Ureter (tissue), 1 donor: ENCODE measurements around the gene PLD3. TPM values are rescaled to one million over a fixed set of nuclear protein-coding genes. Genes with fewer than 3 reads are reported as not detected.

Source experiments
- total RNA-seq: library from RNA; stranded (reverse); gene quantifications from one replicate; pipeline ENCODE4 v1.2.4, GENCODE V29; 2023
- donor health status: DM: yes; HTN: yes; CAD: no.

The PLD3 gene
- total RNA-seq, 1 donor from 2014 or later, result 137 TPM

Other genes with a start within 250 kb of the PLD3 start
- 14.4 TPM for gene MAP3K10, start 157.3 kb upstream of the PLD3 start, total RNA-seq
- gene TTC9B, start 130.3 kb upstream of the PLD3 start, total RNA-seq, result not detected
- gene CCNP, start 122.0 kb upstream of the PLD3 start, total RNA-seq, result not detected
- gene AKT2, start 63.4 kb upstream of the PLD3 start, total RNA-seq, result 128 TPM
- gene C19orf47, start 298 bp upstream of the PLD3 start, total RNA-seq, result 16.7 TPM
- gene HIPK4, start 41.5 kb downstream of the PLD3 start, total RNA-seq, result 0.34 TPM
- gene PRX, start 64.7 kb downstream of the PLD3 start, total RNA-seq, result 3.2 TPM
- 8.9 TPM for gene SERTAD1, start 77.3 kb downstream of the PLD3 start, total RNA-seq
- gene SERTAD3, start 95.6 kb downstream of the PLD3 start, total RNA-seq, result 34.3 TPM
- 62.6 TPM for gene BLVRB, start 117.0 kb downstream of the PLD3 start, total RNA-seq
- 2.6 TPM for gene SPTBN4, start 118.3 kb downstream of the PLD3 start, total RNA-seq
- gene SHKBP1, start 228.2 kb downstream of the PLD3 start, total RNA-seq, result 61.2 TPM